GM19372 (cell line): ENCODE results near the gene RFNG.
A peak's percentile ranks its signal among the peaks of the same experiment; 100 is the strongest.

ENCODE experiments used
- ATAC-seq: cut with Tn5 transposase; IDR thresholded peaks from one replicate; pipeline ENCODE4 v1.9.1; 2021; ENCODE audit warnings: mild to moderate bottlenecking, low read depth, moderate library complexity; ENCODE audit not compliant: unreplicated experiment

Gene RFNG

DNA sequence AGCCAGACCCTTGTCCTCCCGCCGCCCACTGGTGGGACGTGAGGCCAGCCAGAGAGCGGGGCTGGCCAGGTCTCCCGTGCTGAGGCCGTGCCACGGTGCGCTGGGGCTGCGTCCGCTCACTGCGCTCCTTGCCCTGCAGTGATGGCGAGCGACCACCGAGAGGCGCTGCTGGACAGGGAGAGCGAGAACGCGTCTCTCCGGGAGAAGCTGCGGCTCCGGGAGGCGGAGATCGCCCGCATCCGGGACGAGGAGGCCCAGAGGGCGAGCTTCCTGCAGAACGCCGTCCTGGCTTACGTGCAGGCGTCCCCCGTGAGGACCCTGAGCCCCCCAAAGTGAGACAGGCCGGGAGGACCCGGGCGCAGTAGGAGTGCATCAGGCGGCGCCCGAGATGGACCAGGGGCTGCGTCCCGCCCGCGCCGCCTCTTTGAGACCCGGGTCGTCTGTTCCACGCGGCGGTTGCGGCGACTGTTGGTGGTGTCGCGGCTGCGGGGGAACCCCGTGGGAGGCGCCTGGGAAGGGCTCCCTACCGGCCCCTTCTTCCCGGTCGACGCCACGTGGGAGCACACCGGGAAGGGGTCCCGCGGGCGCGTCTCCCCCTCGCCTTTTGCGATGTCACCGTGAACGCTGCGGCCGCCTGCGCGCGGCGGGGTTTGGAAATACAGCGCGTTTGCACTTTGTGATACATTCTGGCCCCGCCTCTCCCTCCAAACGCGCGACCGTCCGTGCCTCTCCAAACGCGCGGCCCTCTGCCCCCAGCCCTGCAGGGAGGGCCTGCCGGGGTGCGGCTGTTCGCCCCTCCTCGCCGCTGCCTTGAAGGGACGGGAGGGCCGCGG is 20.9 kb downstream of the RFNG start:
- no peak for ATAC-seq

GRCh38 chr17:82029990-82030469 is 21.6 kb downstream of the RFNG start:
- no peak for ATAC-seq

- no peak for ATAC-seq
These were observed 22.2 kb downstream of the RFNG start for GRCh38 chr17:82029391-82029790.

DNA sequence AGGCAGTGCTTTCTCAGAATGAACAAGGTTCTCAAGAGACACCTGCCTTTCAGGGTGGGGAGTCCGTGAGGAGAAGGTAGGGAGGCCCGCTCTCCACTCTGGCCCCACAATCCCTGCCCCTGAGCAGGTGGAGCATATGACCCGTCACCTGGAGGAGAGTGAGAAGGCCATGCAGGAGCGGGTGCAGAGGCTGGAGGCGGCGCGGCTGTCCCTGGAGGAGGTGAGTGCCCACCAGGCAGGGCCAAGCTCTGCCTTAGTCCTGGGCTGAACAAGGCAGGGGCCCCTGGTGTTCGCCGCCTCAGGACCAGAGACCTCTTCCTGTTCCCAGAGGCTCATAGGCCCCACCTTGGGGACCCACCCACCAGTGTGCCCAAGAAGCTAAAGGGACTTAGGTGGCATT is 22.6 kb downstream of the RFNG start:
- ATAC-seq: no peak

GRCh38 chr17:82028246-82028645 is 23.4 kb downstream of the RFNG start:
- no peak for ATAC-seq

GRCh38 chr17:82025401-82026107 is 26.1 kb downstream of the RFNG start:
- ATAC-seq: no peak

DNA sequence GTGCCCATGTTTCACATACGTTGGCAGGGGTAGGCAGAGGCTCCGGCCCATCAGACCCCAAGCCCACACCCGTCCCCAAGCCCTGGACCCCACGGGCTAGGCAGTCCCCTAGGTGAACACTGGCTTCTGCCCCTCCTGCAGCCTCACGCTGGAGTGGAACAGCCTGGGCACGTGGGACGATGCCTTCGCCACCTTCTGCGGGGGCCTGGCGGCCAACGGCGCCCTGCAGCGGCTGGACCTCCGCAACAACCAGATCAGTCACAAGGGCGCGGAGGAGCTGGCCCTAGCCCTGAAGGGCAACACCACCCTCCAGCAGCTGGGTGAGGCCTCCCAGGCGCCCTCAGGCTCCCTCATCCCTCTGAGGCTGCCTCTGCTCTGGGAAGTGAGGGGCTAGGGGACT is 26.8 kb downstream of the RFNG start:
- ATAC-seq: no peak

- ATAC-seq: no peak
These were observed 28.0 kb downstream of the RFNG start for GRCh38 chr17:82023447-82024241.

DNA sequence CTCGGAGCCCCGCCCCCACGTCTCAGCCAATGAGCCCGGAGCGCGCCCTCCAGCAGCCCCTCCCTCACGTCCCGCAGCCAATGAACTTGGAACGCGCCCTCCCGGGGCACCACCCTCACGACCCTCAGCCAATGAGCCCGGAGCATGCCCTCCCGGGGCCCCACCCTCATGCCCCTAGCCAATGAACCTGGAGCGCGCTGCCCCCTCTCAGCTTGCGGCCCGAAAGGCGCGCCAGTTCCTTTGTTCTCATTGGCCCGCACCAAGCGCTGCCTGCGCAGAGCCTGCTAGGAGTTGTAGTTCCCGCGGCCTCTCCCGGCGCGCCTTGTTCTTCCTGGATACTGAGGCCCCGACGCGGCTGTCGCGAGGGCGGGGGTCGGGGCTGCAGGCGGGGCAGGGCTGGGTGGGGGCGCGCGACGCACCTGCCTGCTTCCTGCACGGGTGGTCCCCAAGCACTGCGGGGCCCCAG is 28.6 kb downstream of the RFNG start, which contains the start of gene LRRC45:
Gene LRRC45, plus strand, starts transcription at position 325 of the 466 bp plus-strand sequence. CDS start 339 bp downstream, outside the sequence.
- peak; percentile 84 for ATAC-seq

GRCh38 chr17:82022310-82022980 is 29.2 kb downstream of the RFNG start, which contains the start of gene CENPX:
CENPX (minus strand) TSS chr17:82022878; CDS start chr17:82022861, 17 bp downstream.
- ATAC-seq: no peak

- ATAC-seq: no peak
These were observed 29.7 kb downstream of the RFNG start for GRCh38 chr17:82021900-82022309.

GRCh38 chr17:82021107-82021899 is 30.3 kb downstream of the RFNG start:
- no peak for ATAC-seq

- ATAC-seq: no peak
These were observed 31.0 kb downstream of the RFNG start for GRCh38 chr17:82020572-82021106.

DNA sequence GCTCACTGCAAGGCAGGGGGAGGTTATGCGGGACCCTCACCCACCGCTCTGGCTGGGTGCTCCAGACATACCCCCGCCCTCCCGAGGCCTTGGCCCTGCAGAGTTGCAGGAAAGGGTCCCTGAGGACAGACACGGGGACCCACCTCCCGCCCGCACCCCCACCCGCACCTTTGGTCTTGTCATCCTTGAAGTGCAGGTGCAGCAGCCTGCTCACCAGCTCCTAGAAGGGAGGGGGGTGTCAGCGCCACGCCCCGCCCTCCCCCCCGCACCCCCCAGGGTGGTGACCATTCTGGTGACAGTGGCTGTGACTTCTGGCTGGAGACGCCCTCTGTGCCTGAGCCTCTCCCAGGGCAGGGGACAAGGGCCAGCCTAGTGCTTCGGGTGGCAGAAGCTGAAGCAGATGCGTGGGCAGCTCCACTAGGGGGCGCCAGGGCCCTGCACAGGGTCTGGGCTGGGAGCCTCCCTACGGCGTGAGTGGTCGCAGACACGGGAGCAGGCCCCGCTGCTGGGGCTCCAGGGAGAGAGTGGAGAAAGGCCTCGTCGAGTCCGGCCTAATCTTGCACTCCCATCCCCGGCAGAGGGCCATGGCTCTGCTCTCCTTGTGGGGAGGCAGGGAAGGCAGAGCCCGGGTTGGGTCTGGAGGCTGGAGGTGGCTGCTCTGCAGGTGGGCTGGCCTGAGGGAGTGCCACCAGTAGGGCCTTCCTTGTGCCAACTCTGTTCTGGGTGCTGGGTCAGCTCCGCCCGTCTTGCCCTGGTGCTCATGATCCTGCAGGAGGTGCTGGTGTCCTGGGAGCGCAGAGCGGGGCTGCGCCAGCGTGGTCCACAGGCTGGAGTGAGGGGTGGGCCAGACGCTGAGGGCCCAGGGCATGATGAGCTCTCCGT is 31.7 kb downstream of the RFNG start:
- no peak for ATAC-seq

DNA sequence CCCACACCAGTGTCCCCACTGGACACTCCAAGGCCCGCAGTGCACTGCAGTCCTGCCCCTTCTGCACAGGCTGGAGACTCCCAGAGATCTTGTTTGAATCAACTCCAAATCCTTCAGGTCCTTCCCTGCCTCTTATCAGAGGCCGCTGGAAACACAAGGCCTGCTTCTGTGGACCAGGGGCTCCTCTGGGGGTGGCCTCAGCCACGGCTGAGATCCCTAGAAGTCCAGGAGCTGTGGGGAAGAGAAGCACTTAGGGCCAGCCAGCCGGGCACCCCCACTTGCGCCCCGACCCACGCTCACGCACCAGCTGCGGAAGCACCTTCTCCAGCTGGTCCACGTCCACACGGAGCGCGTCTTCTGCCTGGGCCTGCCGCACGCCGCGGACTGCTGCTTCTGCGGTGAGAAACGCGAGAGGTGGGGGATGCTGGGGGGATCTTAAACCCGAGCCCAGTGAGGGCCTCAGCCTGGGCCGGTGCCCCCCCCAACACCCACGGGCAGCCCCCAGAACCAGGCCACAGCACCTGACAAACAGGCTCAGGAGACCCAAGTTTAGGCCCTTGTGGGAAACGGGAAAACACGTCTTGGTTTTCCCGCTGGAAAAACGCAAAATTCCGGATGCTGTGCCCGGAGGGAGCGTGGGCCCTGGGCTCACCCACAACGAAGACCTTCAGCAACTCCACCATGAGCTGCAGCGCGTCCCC is 32.5 kb downstream of the RFNG start:
- ATAC-seq: no peak

- ATAC-seq: no peak
These were observed 33.2 kb downstream of the RFNG start for GRCh38 chr17:82018152-82018988.
